ENCODE measurements around the gene NPTX1. TPM values are rescaled to one million over a fixed set of nuclear protein-coding genes. Genes with fewer than 3 reads are reported as not detected.
A peak's percentile ranks its signal among the peaks of the same experiment; 100 is the strongest.
"Not testable (repeated sequence)": the region's sequence is repeated elsewhere in the genome, so short reads cannot be mapped to it uniquely, and the experiment has no call there.

Gene NPTX1
- total RNA-seq, 6 donors from 2014 or later, result 0.39 to 11.5 (median 2.5) TPM

GRCh38 chr17:80510772-80511171 is 34.4 kb upstream of the NPTX1 start:
- ATAC-seq (ENCODE audit: low FRiP score in 2 of 2) (peak in 1 of 2 donors; percentile 16), DNase-seq (no peak)
- H3K9me3 ChIP-seq, result no peaks in the 10 kb centered on the region
- WGBS, 2 donors, result 83 to 87% methylated on average over 6 to 9 of the region's 9 CpGs
- no peaks in the 10 kb centered on the region for H3K4me1 ChIP-seq
- H3K4me3 ChIP-seq, result no peak overlapping the region
- no peak for TF ChIP-seq CTCF (IDR thresholded peaks at IDR 0.05)
- TF ChIP-seq POLR2A (IDR thresholded peaks at IDR 0.05), result no peak
- no peak for TF ChIP-seq EP300 (IDR thresholded peaks at IDR 0.05)
- no peak for TF ChIP-seq POLR2AphosphoS5 (IDR thresholded peaks at IDR 0.05)
- H3K36me3 ChIP-seq, result no peaks in the 10 kb centered on the region
- H3K27me3 ChIP-seq, result no peaks in the 10 kb centered on the region
- H3K27ac ChIP-seq, result no peak overlapping the region

- TF ChIP-seq EP300 (IDR thresholded peaks at IDR 0.05) (no peak), POLR2A (IDR thresholded peaks at IDR 0.05) (no peak), CTCF (IDR thresholded peaks at IDR 0.05) (no peak), POLR2AphosphoS5 (IDR thresholded peaks at IDR 0.05) (no peak)
- DNase-seq (peak in 1 of 2 donors; percentile 58), ATAC-seq (ENCODE audit: low FRiP score in 2 of 2) (no peak)
- no peaks in the 10 kb centered on the region for H3K4me1 ChIP-seq
- no peak overlapping the region for H3K27ac ChIP-seq
- WGBS, 2 donors, result 86 to 87% methylated on average over 14 of the region's 14 CpGs
- H3K4me3 ChIP-seq, result no peak overlapping the region
- no peaks in the 10 kb centered on the region for H3K9me3 ChIP-seq
- H3K27me3 ChIP-seq, result no peaks in the 10 kb centered on the region
- H3K36me3 ChIP-seq, result no peaks in the 10 kb centered on the region
These were observed 33.7 kb upstream of the NPTX1 start for GRCh38 chr17:80510132-80510531.

GRCh38 chr17:80509311-80509710 is 32.9 kb upstream of the NPTX1 start:
- H3K36me3 ChIP-seq, result no peaks in the 10 kb centered on the region
- H3K4me3 ChIP-seq, result no peak overlapping the region
- 80 to 90% methylated on average over 8 of the region's 8 CpGs for WGBS, 2 donors
- no peak for TF ChIP-seq POLR2A (IDR thresholded peaks at IDR 0.05)
- TF ChIP-seq CTCF (IDR thresholded peaks at IDR 0.05), result no peak
- TF ChIP-seq POLR2AphosphoS5 (IDR thresholded peaks at IDR 0.05), result no peak
- TF ChIP-seq EP300 (IDR thresholded peaks at IDR 0.05), result no peak
- H3K4me1 ChIP-seq, result no peaks in the 10 kb centered on the region
- H3K27ac ChIP-seq, result no peak overlapping the region
- ATAC-seq (ENCODE audit: low FRiP score in 2 of 2) (no peak), DNase-seq (no peak)
- no peaks in the 10 kb centered on the region for H3K27me3 ChIP-seq
- no peaks in the 10 kb centered on the region for H3K9me3 ChIP-seq

GRCh38 chr17:80507965-80508364 is 31.6 kb upstream of the NPTX1 start:
- Histone ChIP-seq H3K36me3 (no peaks in the 10 kb centered on the region), H3K27me3 (no peaks in the 10 kb centered on the region), H3K27ac (no peak overlapping the region), H3K4me3 (no peak overlapping the region), H3K4me1 (no peaks in the 10 kb centered on the region), H3K9me3 (no peaks in the 10 kb centered on the region)
- no peak for ATAC-seq (ENCODE audit: low FRiP score in 2 of 2)
- 89 to 94% methylated on average over 3 of the region's 3 CpGs for WGBS, 2 donors
- TF ChIP-seq CTCF (IDR thresholded peaks at IDR 0.05) (no peak), POLR2A (IDR thresholded peaks at IDR 0.05) (no peak), POLR2AphosphoS5 (IDR thresholded peaks at IDR 0.05) (no peak), EP300 (IDR thresholded peaks at IDR 0.05) (no peak)
- no peak for DNase-seq

- ATAC-seq (ENCODE audit: low FRiP score in 2 of 2); H3K4me3 ChIP-seq; DNase-seq; H3K9me3 ChIP-seq; H3K27me3 ChIP-seq; H3K4me1 ChIP-seq; H3K27ac ChIP-seq; H3K36me3 ChIP-seq: not testable (repeated sequence)
- 33 to 40% methylated on average over 4 of the region's 4 CpGs for WGBS, 2 donors
These were observed 30.8 kb upstream of the NPTX1 start for GRCh38 chr17:80507177-80507576.
